ENCODE results near the gene GRB2. TPM values are rescaled to one million over a fixed set of nuclear protein-coding genes. Genes with fewer than 3 reads are reported as not detected.
"Not testable (repeated sequence)": the region's sequence is repeated elsewhere in the genome, so short reads cannot be mapped to it uniquely, and the experiment has no call there.

The GRB2 gene
- total and polyA plus RNA-seq, 12 donors, result 23.5 to 85.5 (median 52.0) TPM

- no peaks in the 10 kb centered on the region for H3K27me3 ChIP-seq
- ATAC-seq, result no peak
Measured at GRCh38 chr17:75384751-75385150, 20.7 kb downstream of the GRB2 start.

GRCh38 chr17:75383842-75384195 is 21.7 kb downstream of the GRB2 start:
- Histone ChIP-seq H3K36me3 (peaks cover 0 to 31% (median 0%) of the 10 kb centered on the region in 9 donors), H3K9me3 (no peaks in the 10 kb centered on the region), H3K27ac (no peak overlapping the region), H3K27me3 (no peaks in the 10 kb centered on the region), H3K4me1 (peaks cover 0 to 74% (median 12%) of the 10 kb centered on the region in 9 donors), H3K4me3 (no peak overlapping the region)
- ATAC-seq (no peak), DNase-seq (no peak)
- intact Hi-C loops (cut with DNase I), result loop anchor here in 1 of 10 donors (5.0 kb wide), 1 partner anchor 42 kb away; no protein-coding TSS in a partner anchor
- 85 to 88% methylated on average over 5 of the region's 5 CpGs for WGBS, 2 donors
- no peak for TF ChIP-seq CTCF (IDR thresholded peaks at IDR 0.05)

More at GRCh38 chr17:75384751-75385150, 20.7 kb downstream of the GRB2 start:
- Histone ChIP-seq H3K36me3 (peaks cover 0 to 36% (median 0%) of the 10 kb centered on the region in 9 donors), H3K4me1 (peaks cover 0 to 79% (median 9%) of the 10 kb centered on the region in 9 donors), H3K4me3 (no peak overlapping the region), H3K9me3 (no peaks in the 10 kb centered on the region), H3K27ac (no peak overlapping the region)
- WGBS, 2 donors, result 97 to 98% methylated on average over 8 of the region's 8 CpGs
- no peak for DNase-seq
- no peak for TF ChIP-seq CTCF (IDR thresholded peaks at IDR 0.05)
- intact Hi-C loops (cut with DNase I), result loop anchor here in 2 of 10 donors (5.0 kb wide), 2 partner anchors 42 to 47 kb away; no protein-coding TSS in a partner anchor

- Histone ChIP-seq H3K27me3 (no peaks in the 10 kb centered on the region), H3K36me3 (peaks cover 0 to 36% (median 0%) of the 10 kb centered on the region in 9 donors), H3K4me1 (peaks cover 0 to 45% (median 12%) of the 10 kb centered on the region in 9 donors), H3K4me3 (no peak overlapping the region), H3K27ac (no peak overlapping the region), H3K9me3 (no peaks in the 10 kb centered on the region)
- TF ChIP-seq CTCF (IDR thresholded peaks at IDR 0.05), result no peak
- ATAC-seq, result no peak
- WGBS, 2 donors, result 90 to 93% methylated on average over 3 of the region's 3 CpGs
- intact Hi-C loops (cut with DNase I), result loop anchor here in 1 of 10 donors (5.0 kb wide), 1 partner anchor 38 kb away; no protein-coding TSS in a partner anchor
- DNase-seq, result no peak
Measured at GRCh38 chr17:75380750-75381149, 24.7 kb downstream of the GRB2 start.

GRCh38 chr17:75380315-75380714 is 25.2 kb downstream of the GRB2 start:
- no peaks in the 10 kb centered on the region for H3K9me3 ChIP-seq
- H3K36me3 ChIP-seq, result peaks cover 0 to 36% (median 0%) of the 10 kb centered on the region in 9 donors
- no peak overlapping the region for H3K27ac ChIP-seq
- ATAC-seq (no peak), DNase-seq (no peak)
- intact Hi-C loops (cut with DNase I), result loop anchor here in 1 of 10 donors (5.0 kb wide), 1 partner anchor 38 kb away; no protein-coding TSS in a partner anchor
- peaks cover 0 to 44% (median 11%) of the 10 kb centered on the region in 9 donors for H3K4me1 ChIP-seq
- H3K27me3 ChIP-seq, result no peaks in the 10 kb centered on the region
- no peak overlapping the region for H3K4me3 ChIP-seq
- no peak for TF ChIP-seq CTCF (IDR thresholded peaks at IDR 0.05)

GRCh38 chr17:75379426-75379825 is 26.1 kb downstream of the GRB2 start:
- DNase-seq; ATAC-seq; intact Hi-C loops (cut with DNase I); H3K27ac ChIP-seq; H3K9me3 ChIP-seq; H3K4me3 ChIP-seq; H3K27me3 ChIP-seq: not testable (repeated sequence)
- H3K36me3 ChIP-seq, result peaks cover 0 to 43% (median 0%) of the 10 kb centered on the region in 9 donors
- H3K4me1 ChIP-seq, result peaks cover 0 to 38% (median 10%) of the 10 kb centered on the region in 9 donors
- WGBS, 2 donors, result 94 to 96% methylated on average over 1 of the region's 1 CpG
